ENCODE measurements around the gene DLG2.

GRCh38 chr11:84234011-84234410 lies 1393.1 kb downstream of the DLG2 start:
- TF ChIP-seq POLR2A (IDR thresholded peaks at IDR 0.05) (no peak), POLR2AphosphoS5 (IDR thresholded peaks at IDR 0.05) (no peak)
- TF ChIP-seq, protein P1, sequence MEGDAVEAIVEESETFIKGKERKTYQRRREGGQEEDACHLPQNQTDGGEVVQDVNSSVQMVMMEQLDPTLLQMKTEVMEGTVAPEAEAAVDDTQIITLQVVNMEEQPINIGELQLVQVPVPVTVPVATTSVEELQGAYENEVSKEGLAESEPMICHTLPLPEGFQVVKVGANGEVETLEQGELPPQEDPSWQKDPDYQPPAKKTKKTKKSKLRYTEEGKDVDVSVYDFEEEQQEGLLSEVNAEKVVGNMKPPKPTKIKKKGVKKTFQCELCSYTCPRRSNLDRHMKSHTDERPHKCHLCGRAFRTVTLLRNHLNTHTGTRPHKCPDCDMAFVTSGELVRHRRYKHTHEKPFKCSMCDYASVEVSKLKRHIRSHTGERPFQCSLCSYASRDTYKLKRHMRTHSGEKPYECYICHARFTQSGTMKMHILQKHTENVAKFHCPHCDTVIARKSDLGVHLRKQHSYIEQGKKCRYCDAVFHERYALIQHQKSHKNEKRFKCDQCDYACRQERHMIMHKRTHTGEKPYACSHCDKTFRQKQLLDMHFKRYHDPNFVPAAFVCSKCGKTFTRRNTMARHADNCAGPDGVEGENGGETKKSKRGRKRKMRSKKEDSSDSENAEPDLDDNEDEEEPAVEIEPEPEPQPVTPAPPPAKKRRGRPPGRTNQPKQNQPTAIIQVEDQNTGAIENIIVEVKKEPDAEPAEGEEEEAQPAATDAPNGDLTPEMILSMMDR (IDR thresholded peaks at IDR 0.05), result no peak
